PC-9 (cell line): ENCODE measurements around the gene DLGAP1.

Experiments
- CTCF ChIP-seq: fragments of 200-600 bp; sonication (generic); conservative IDR thresholded peaks from 2 replicates; pipeline ENCODE4 v1.6.1; 2017; ENCODE audit warnings: mixed run types, antibody characterized with exemption, mild to moderate bottlenecking, moderate library complexity
- EZH2 ChIP-seq: fragments of 200-600 bp; sonication (generic); IDR thresholded peaks from 2 replicates; pipeline ENCODE4 v1.8.0; 2017; ENCODE audit warnings: antibody characterized with exemption, low read depth

GRCh38 chr18:3723554-3723953 lies 731.6 kb downstream of the DLGAP1 start:
- no peak for TF ChIP-seq EZH2
- TF ChIP-seq CTCF, result no peak
